Caco-2 (cell line): Measurements from ENCODE around the gene ROBO1. TPM values are rescaled to one million over a fixed set of nuclear protein-coding genes. Genes with fewer than 3 reads are reported as not detected.
A peak's percentile ranks its signal among the peaks of the same experiment; 100 is the strongest.

Source experiments
- BruUV-seq: library from RNA; stranded (reverse); fragments of 400-500 nt; replicated peaks from 2 replicates; lab custom pipeline; 2021; lab: Mats Ljungman, UMichigan
- CTCF ChIA-PET: fragments of 300-600 bp; sonication (Branson Sonifier 250); formaldehyde crosslinking; loops from one replicate; lab custom pipeline; 2022; ENCODE audit warnings: antibody characterized with exemption; lab: Charles Lee
- POLR2A ChIA-PET: fragments of 300-600 bp; sonication (Branson Sonifier 250); formaldehyde crosslinking; loops from one replicate; lab custom pipeline; 2022; ENCODE audit warnings: antibody characterized with exemption; lab: Charles Lee
- DNase-seq, 2 experiments: peaks; one replicate each; pipeline versions ENCODE4 v3.0.0 to v3.0.0-alpha.2; 2020 to 2022
- H3K27me3 ChIP-seq: replicated peaks from 2 replicates; pipeline ENCODE4 v1.6.0; 2011; ENCODE audit warnings: low read length; ENCODE audit not compliant: control insufficient read depth, insufficient read depth
- H3K36me3 ChIP-seq: 2 replicates; pipeline ENCODE4 v1.5.1; 2011; ENCODE audit warnings: low read length; ENCODE audit not compliant: control insufficient read depth, insufficient read depth
- H3K4me1 ChIP-seq: fragments of 250-450 bp; sonication (Bioruptor Pico); 2 replicates; pipeline ENCODE4 v1.5.1; 2020; ENCODE audit warnings: mild to moderate bottlenecking
- H3K4me3 ChIP-seq: 2 replicates; pipeline ENCODE4 v1.5.1; 2011; ENCODE audit warnings: low read depth, mild to moderate bottlenecking, control low read depth, low read length
- H3K9me3 ChIP-seq: fragments of 250-450 bp; sonication (Bioruptor Pico); 2 replicates; pipeline ENCODE4 v1.5.1; 2020; ENCODE audit warnings: mild to moderate bottlenecking, moderate library complexity
- H3K27ac Mint-ChIP-seq: one replicate; pipeline ENCODE4 v1.8.0; 2022; ENCODE audit warnings: mixed read lengths; ENCODE audit not compliant: unreplicated experiment
- H3K27me3 Mint-ChIP-seq: one replicate; pipeline ENCODE4 v1.8.0; 2022; ENCODE audit warnings: mixed read lengths; ENCODE audit not compliant: insufficient read depth, unreplicated experiment
- H3K36me3 Mint-ChIP-seq: one replicate; pipeline ENCODE4 v1.8.0; 2022; ENCODE audit warnings: mild to moderate bottlenecking, mixed read lengths; ENCODE audit not compliant: insufficient read depth, unreplicated experiment
- H3K4me1 Mint-ChIP-seq: one replicate; pipeline ENCODE4 v1.8.0; 2022; ENCODE audit warnings: low read depth, mixed read lengths; ENCODE audit not compliant: unreplicated experiment
- H3K4me3 Mint-ChIP-seq: one replicate; pipeline ENCODE4 v1.8.0; 2022; ENCODE audit warnings: mild to moderate bottlenecking, moderate library complexity, mixed read lengths; ENCODE audit not compliant: unreplicated experiment
- H3K9me3 Mint-ChIP-seq: one replicate; pipeline ENCODE4 v1.8.0; 2022; ENCODE audit warnings: mixed read lengths; ENCODE audit not compliant: unreplicated experiment
- CTCF ChIP-seq, 2 experiments: fragments of 200-600 bp in 1 of 2; IDR thresholded peaks; 1 replicate in 1 of 2; 2 replicates in 1 of 2; pipeline versions ENCODE4 v1.5.1 to v1.8.0; 2011 to 2022; ENCODE audit warnings: antibody characterized with exemption in 1 of 2, control low read depth in 1 of 2, inconsistent platforms in 1 of 2, low read depth in 1 of 2, low read length in 1 of 2, mild to moderate bottlenecking in 1 of 2, moderate library complexity in 1 of 2; ENCODE audit not compliant: insufficient read depth in 1 of 2, severe bottlenecking in 1 of 2, unreplicated experiment in 1 of 2
- intact Hi-C: fragments of 100-400 bp; cut with micrococcal nuclease; formaldehyde crosslinking; loops from one replicate; pipeline ENCODE4 v1.10.0; 2022; ENCODE audit not compliant: unreplicated experiment
- total RNA-seq: library from RNA; stranded (reverse); gene quantifications from 2 replicates; pipeline ENCODE4 v1.2.3, GENCODE V29; 2022

Gene ROBO1
- total RNA-seq, 1 experiment from 2014 or later, result 1.8 TPM

- Histone ChIP-seq H3K4me3 (no peak overlapping the region), H3K4me1 (no peaks in the 10 kb centered on the region), H3K27me3 (no peaks in the 10 kb centered on the region), H3K9me3 (no peaks in the 10 kb centered on the region), H3K36me3 (no peaks in the 10 kb centered on the region)
- no peak overlapping the region for H3K27ac Mint-ChIP-seq
- H3K9me3 Mint-ChIP-seq, result no peaks in the 10 kb centered on the region
- no peak for TF ChIP-seq CTCF (IDR thresholded peaks at IDR 0.05; ENCODE audit: insufficient read depth in 1 of 2, low read depth in 1 of 2, low read length in 1 of 2, severe bottlenecking in 1 of 2, unreplicated experiment in 1 of 2)
- intact Hi-C loops, result no loop called here
- DNase-seq, result no peak
- H3K27me3 Mint-ChIP-seq, result no peaks in the 10 kb centered on the region
- no peaks in the 10 kb centered on the region for H3K36me3 Mint-ChIP-seq
- POLR2A ChIA-PET, result no interaction called here
- H3K4me1 Mint-ChIP-seq, result no peaks in the 10 kb centered on the region
- CTCF ChIA-PET, result no interaction called here
- BruUV-seq, result no TSS peak
- no peak overlapping the region for H3K4me3 Mint-ChIP-seq
Observed at GRCh38 chr3:79063624-79064023, 704.2 kb downstream of the ROBO1 start.

GRCh38 chr3:79057756-79058155 lies 710.0 kb downstream of the ROBO1 start:
- DNase-seq, result no peak
- Mint-ChIP-seq H3K4me3 (no peak overlapping the region), H3K36me3 (no peaks in the 10 kb centered on the region), H3K9me3 (peaks cover 22% of the 10 kb centered on the region), H3K27me3 (peaks cover 2% of the 10 kb centered on the region), H3K4me1 (no peaks in the 10 kb centered on the region), H3K27ac (peak overlapping the region; percentile 19)
- H3K4me1 ChIP-seq, result no peaks in the 10 kb centered on the region
- BruUV-seq, result no TSS peak
- POLR2A ChIA-PET, result no interaction called here
- no peak for TF ChIP-seq CTCF (IDR thresholded peaks at IDR 0.05; ENCODE audit: insufficient read depth in 1 of 2, low read depth in 1 of 2, low read length in 1 of 2, severe bottlenecking in 1 of 2, unreplicated experiment in 1 of 2)
- H3K36me3 ChIP-seq, result no peaks in the 10 kb centered on the region
- H3K4me3 ChIP-seq, result no peak overlapping the region
- CTCF ChIA-PET, result no interaction called here
- intact Hi-C loops, result no loop called here
- no peaks in the 10 kb centered on the region for H3K27me3 ChIP-seq
- no peaks in the 10 kb centered on the region for H3K9me3 ChIP-seq

GRCh38 chr3:79056498-79056897 lies 711.3 kb downstream of the ROBO1 start:
- peaks cover 2% of the 10 kb centered on the region for H3K27me3 Mint-ChIP-seq
- peaks cover 32% of the 10 kb centered on the region for H3K9me3 Mint-ChIP-seq
- no peak overlapping the region for H3K4me3 Mint-ChIP-seq
- CTCF ChIA-PET, result no interaction called here
- DNase-seq, result no peak
- no TSS peak for BruUV-seq
- H3K36me3 Mint-ChIP-seq, result no peaks in the 10 kb centered on the region
- H3K4me1 ChIP-seq, result no peaks in the 10 kb centered on the region
- intact Hi-C loops, result no loop called here
- H3K27me3 ChIP-seq, result no peaks in the 10 kb centered on the region
- no peaks in the 10 kb centered on the region for H3K36me3 ChIP-seq
- no peaks in the 10 kb centered on the region for H3K9me3 ChIP-seq
- H3K4me1 Mint-ChIP-seq, result no peaks in the 10 kb centered on the region
- no peak overlapping the region for H3K27ac Mint-ChIP-seq
- no peak overlapping the region for H3K4me3 ChIP-seq
- no peak for TF ChIP-seq CTCF (IDR thresholded peaks at IDR 0.05; ENCODE audit: insufficient read depth in 1 of 2, low read depth in 1 of 2, low read length in 1 of 2, severe bottlenecking in 1 of 2, unreplicated experiment in 1 of 2)
- POLR2A ChIA-PET, result no interaction called here
